Retinal pigment epithelial cell (primary cell): Measurements from ENCODE around the gene PLXNA2.

ENCODE experiments used
- DNase-seq: peaks from one replicate; pipeline ENCODE4 v3.0.0-alpha.2; 2010; ENCODE audit warnings: low read depth
- H3K4me3 ChIP-seq: 2 replicates; pipeline ENCODE4 v1.5.1; 2011; ENCODE audit warnings: mild to moderate bottlenecking, low read length, control low read depth, moderate library complexity
- CTCF ChIP-seq: conservative IDR thresholded peaks from 2 replicates; pipeline ENCODE4 v1.5.1; 2011; ENCODE audit warnings: low read depth, low read length, control low read depth, inconsistent platforms

PLXNA2 gene

GRCh38 chr1:208031316-208031931 is 212.8 kb downstream of the PLXNA2 start:
- DNase-seq: no peak
- TF ChIP-seq CTCF: no peak
- H3K4me3 ChIP-seq: no peak overlapping the region

GRCh38 chr1:208030288-208031091 is 213.7 kb downstream of the PLXNA2 start:
- TF ChIP-seq CTCF: no peak
- DNase-seq: no peak
- no peak overlapping the region for H3K4me3 ChIP-seq

- DNase-seq: no peak
- H3K4me3 ChIP-seq: no peak overlapping the region
- TF ChIP-seq CTCF: no peak
Measured at GRCh38 chr1:208029381-208030287, 214.6 kb downstream of the PLXNA2 start.

- no peak overlapping the region for H3K4me3 ChIP-seq
- no peak for DNase-seq
- no peak for TF ChIP-seq CTCF
Measured at GRCh38 chr1:208028526-208028925, 215.7 kb downstream of the PLXNA2 start.

- no peak overlapping the region for H3K4me3 ChIP-seq
- no peak for TF ChIP-seq CTCF
- no peak for DNase-seq
Measured at GRCh38 chr1:208027861-208028260, 216.3 kb downstream of the PLXNA2 start.

- no peak for DNase-seq
- no peak for TF ChIP-seq CTCF
- no peak overlapping the region for H3K4me3 ChIP-seq
Measured at GRCh38 chr1:208026880-208027438, 217.2 kb downstream of the PLXNA2 start.
